Stimulated activated CD8-positive, alpha-beta memory T cell treated with anti-CD3 and anti-CD28 coated beads, Interleukin-4, amount 100 ng/mL, for 4 hours (primary cell): ENCODE measurements around the gene NRCAM.
"Not testable (repeated sequence)": the region's sequence is repeated elsewhere in the genome, so short reads cannot be mapped to it uniquely, and the experiment has no call there.

Source experiments
- DNase-seq, 2 donors: peaks; one replicate each; pipeline ENCODE4 v3.0.0-alpha.2; 2020; ENCODE audit warnings: low read depth in 2 of 2, low spot score in 1 of 2

NRCAM gene

GRCh38 chr7:108284349-108285002, 171.8 kb downstream of the NRCAM start:
- DNase-seq, result no peak

DNA sequence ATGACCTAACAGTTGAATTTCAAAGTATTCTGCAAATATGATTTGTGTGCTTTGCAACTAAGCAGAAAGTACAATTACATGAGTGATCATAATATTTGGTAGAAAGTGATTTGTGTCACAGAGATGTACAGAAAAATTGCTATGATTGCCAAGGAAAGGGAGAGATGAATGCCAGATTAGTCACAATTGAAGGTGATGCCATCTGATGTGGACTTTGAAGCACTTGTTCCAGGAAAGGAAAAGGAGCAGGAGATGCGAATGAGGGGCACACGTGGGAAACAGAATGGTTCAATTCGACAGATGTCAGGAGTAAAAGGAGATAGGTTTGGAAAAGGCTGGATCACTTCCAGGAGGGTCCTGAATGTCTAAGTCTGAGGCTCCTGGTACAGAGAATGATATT, 173.0 kb downstream of the NRCAM start:
- DNase-seq, result no peak

DNA sequence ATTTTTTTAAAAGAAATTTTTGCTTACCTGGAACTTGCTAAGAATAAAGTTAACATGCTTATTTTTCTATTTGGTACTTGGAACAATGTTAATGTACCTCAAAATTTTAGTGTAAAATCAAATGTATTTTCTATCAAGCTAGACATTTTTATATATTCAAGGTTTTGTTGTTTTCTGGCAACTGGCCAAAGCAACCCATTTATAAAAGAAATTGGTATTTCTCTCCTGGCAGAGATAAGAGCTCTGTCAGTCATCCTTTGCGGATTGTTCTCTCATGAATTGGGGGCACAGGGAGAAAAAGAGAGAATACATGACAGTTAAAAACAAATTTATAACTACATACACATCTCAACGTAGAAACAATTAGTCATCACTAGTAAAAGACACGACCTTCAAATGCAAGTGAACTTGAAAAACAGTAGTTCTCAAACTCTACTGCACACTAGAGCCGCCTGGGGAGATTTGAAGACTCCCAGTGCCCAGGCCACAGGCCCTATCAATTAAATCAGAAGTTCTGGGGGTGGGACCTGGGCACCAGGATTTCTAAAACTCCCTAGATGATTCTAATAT, 173.7 kb downstream of the NRCAM start:
- no peak for DNase-seq

- no peak for DNase-seq
These were observed 176.1 kb downstream of the NRCAM start for GRCh38 chr7:108280136-108280535.

GRCh38 chr7:108278776-108279175, 177.5 kb downstream of the NRCAM start:
- no peak for DNase-seq

DNA sequence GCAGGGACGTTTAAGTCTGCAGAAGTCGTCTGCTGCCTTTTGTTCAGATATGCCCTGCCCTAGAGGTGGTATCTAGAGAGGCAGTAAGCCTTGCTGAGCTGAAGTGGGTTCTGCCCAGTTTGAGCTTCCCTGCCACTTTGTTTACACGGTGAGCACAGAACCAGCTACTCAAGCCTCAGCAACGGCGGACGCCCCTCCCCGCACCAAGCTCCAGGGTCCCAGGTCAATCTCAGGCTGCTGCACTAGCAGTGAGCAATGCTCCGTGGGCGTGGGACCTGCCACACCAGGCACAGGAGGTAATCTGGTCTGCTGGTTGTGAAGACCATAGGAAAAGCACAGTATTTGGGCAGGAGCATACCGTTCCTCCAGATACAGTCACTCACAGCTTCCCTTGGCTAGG, 178.0 kb downstream of the NRCAM start:
- no peak for DNase-seq

DNA sequence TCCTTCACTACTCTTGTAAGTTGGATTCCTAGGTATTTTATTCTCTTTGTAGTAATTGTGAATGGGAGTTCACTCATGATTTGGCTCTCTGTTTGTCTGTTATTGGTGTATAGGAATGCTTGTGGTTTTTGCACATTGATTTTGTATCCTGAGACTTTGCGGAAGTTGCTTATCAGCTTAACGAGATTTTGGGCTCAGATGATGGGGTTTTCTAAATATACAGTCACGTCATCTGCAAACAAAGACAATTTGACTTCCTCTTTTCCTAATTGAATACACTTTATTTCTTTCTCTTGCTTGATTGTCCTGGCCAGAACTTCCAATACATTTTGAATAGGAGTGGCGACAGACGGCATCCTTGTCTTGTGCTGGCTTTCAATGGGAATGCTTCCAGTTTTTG, 181.8 kb downstream of the NRCAM start:
- DNase-seq, result not testable (repeated sequence)

DNA sequence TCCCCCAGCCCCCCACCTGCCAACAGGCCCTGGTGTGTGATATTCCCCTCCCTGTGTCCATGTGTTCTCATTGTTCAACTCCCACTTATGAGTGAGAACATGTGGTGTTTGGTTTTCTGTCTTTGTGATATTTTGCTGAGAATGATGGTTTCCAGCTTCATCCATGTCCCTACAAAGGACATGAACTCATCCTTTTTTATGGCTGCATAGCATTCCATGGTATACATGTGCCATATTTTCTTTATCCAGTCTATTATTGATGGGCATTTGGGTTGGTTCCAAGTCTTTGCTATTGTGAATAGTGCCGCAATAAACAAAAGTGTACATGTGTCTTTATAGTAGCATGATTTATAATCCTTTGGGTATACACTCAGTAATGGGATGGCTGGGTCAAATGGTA, 183.3 kb downstream of the NRCAM start:
- DNase-seq, result not testable (repeated sequence)

- DNase-seq, result no peak
These were observed 185.7 kb downstream of the NRCAM start for GRCh38 chr7:108270385-108271015.

DNA sequence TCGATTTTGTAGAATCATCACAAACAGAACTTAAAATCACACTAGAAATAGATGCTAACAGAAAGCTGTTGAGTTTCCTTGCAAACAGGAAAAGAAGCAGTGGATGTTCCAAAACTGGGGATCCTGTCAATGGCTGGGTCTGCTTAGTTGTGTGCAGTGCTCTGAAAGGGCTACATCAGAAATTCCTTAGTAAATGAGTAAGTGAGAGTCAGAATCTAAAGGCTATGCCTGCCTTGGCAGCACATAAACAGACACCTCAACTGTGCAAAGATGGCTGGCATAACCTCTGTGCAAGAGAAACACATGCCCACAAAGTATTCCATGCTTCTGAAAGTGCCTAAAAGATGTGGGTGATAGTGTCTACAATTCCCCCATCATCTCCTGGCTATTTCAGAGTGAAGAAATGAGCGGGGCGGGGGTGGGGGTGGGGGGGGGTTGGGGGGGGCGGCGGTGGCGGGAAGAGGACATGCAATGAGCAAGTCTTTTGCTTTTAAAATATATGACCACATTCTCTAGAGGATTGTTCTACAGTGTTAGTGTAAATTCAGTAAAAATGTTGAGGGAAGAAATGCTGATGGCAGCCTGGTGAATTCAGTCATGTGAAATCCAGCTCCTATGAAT, 187.9 kb downstream of the NRCAM start:
- no peak for DNase-seq

DNA sequence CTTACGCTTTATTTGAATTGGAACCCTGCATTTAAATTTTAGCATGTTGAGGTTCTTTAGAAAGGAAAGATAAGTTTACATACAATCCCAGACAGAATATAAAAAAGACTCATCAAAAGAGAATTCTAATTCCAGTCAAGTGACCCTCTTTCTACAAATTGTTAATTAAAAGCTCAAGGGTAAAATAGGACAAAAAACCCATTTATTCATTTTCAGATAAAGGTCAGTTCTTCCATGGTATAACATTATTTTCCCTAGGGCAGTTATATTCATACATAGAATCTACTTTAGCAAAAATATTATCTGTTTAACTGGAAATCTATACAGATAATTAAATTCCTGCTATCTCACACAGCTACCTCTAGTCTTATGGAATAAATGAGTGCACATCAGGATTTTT, 188.6 kb downstream of the NRCAM start:
- DNase-seq, result no peak

DNA sequence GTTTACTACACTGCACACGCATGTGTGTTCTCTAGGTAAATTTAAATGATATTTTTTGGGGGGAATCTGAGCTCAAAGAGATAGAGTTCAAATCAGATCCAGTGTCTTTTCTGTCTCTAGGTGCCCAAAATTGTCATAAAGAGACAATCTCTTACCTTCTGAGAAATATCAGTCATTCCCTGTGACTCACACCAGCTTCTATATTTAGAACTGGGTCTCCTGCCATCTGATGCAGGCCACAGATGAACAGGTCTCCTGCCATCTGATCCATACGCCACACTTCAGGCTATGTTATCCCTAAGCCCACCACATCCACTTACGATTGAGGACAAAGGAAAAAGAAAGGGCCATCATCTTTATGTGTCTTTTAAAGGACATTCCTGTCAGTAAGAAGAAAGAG, 189.7 kb downstream of the NRCAM start:
- no peak for DNase-seq

GRCh38 chr7:108266035-108266434, 190.2 kb downstream of the NRCAM start:
- no peak for DNase-seq

DNA sequence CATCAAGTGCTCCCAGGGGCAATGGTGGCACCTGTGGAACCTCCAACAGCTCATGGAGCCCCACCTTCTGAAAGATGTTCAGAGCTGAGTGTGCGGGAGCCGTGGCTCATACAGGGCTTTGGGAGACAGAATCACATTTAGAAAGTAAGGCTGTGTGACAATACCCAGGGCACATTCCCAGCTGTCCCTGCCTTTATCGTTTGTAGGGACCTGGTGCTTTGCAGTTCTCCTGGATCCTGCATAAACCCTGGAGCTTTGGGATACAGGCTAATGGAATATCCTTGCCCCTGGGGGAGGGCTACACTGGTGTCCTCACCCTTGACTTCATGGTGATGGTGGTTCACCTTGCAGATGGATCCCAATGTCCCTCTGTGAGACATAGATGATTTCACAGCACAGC, 191.2 kb downstream of the NRCAM start:
- DNase-seq, result no peak

- no peak for DNase-seq
These were observed 192.8 kb downstream of the NRCAM start for GRCh38 chr7:108263425-108263824.

- no peak for DNase-seq
These were observed 194.5 kb downstream of the NRCAM start for GRCh38 chr7:108261560-108262255.

DNA sequence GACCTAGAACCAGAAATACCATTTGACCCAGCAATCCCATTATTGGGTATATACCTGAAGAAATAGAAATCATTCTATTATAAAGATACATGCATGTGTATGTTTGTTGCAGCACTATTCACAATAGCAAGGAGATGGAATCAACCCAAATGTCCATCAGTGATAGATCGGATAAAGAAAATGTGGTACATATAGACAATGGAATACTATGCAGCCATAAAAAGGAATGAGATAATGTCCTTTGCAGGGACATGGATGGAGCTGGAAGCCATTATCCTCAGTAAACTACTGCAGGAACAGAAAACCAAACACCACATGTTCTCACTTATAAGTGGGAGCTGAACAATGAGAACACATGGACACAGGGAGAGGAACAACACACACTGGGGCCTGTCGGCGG, 196.8 kb downstream of the NRCAM start:
- DNase-seq, result not testable (repeated sequence)

GRCh38 chr7:108257954-108258353, 198.3 kb downstream of the NRCAM start:
- no peak for DNase-seq

DNA sequence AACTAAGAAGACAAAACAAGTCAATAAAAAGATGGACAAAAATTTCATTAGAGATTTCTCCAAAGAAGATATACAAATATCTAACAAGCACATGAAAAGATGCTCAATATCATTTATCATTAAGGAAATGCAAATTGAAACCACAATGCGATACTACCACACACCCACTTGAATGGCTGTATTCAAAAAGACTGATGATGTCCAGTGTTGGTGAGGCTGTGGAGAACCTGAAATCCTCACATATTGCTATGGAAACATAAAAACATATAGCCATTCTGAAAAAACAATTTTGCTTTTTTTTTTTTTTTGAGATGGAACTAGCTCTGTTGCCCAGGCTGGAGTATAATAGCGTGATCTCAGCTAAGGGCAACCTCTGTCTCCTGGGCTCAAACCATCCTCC, 202.0 kb downstream of the NRCAM start:
- DNase-seq, result no peak

GRCh38 chr7:108253275-108254044, 202.8 kb downstream of the NRCAM start:
- no peak for DNase-seq

- no peak for DNase-seq
These were observed 204.1 kb downstream of the NRCAM start for GRCh38 chr7:108252177-108252576.
